ENCODE measurements around the gene LRG1.

LRG1 gene

GRCh38 chr19:4495471-4495870 is 44.4 kb downstream of the LRG1 start:
- DNase-seq (ENCODE audit: low spot score) = no peak

- no peak for DNase-seq (ENCODE audit: low spot score)
These were observed 45.2 kb downstream of the LRG1 start for GRCh38 chr19:4494691-4495064.

- DNase-seq (ENCODE audit: low spot score) = no peak
These were observed 45.7 kb downstream of the LRG1 start for GRCh38 chr19:4493929-4494690.

GRCh38 chr19:4493104-4493928 is 46.5 kb downstream of the LRG1 start:
- DNase-seq (ENCODE audit: low spot score) = peak; percentile 54

- DNase-seq (ENCODE audit: low spot score) = no peak
These were observed 47.3 kb downstream of the LRG1 start for GRCh38 chr19:4492337-4493103.

GRCh38 chr19:4491446-4491845 is 48.4 kb downstream of the LRG1 start:
- DNase-seq (ENCODE audit: low spot score) = no peak

GRCh38 chr19:4488496-4488895 is 51.3 kb downstream of the LRG1 start:
- DNase-seq (ENCODE audit: low spot score) = no peak

- no peak for DNase-seq (ENCODE audit: low spot score)
These were observed 52.3 kb downstream of the LRG1 start for GRCh38 chr19:4487572-4487971.

Data from Ammon's horn (tissue), 1 donor.